HG03025 (cell line): ENCODE results near the gene PKNOX2.
A peak's percentile ranks its signal among the peaks of the same experiment; 100 is the strongest.

Experiments
- ATAC-seq: cut with Tn5 transposase; IDR thresholded peaks from one replicate; pipeline ENCODE4 v1.9.1; 2021; ENCODE audit warnings: mild to moderate bottlenecking, moderate library complexity; ENCODE audit not compliant: unreplicated experiment, low FRiP score

Gene PKNOX2, protein sequence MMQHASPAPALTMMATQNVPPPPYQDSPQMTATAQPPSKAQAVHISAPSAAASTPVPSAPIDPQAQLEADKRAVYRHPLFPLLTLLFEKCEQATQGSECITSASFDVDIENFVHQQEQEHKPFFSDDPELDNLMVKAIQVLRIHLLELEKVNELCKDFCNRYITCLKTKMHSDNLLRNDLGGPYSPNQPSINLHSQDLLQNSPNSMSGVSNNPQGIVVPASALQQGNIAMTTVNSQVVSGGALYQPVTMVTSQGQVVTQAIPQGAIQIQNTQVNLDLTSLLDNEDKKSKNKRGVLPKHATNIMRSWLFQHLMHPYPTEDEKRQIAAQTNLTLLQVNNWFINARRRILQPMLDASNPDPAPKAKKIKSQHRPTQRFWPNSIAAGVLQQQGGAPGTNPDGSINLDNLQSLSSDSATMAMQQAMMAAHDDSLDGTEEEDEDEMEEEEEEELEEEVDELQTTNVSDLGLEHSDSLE

DNA sequence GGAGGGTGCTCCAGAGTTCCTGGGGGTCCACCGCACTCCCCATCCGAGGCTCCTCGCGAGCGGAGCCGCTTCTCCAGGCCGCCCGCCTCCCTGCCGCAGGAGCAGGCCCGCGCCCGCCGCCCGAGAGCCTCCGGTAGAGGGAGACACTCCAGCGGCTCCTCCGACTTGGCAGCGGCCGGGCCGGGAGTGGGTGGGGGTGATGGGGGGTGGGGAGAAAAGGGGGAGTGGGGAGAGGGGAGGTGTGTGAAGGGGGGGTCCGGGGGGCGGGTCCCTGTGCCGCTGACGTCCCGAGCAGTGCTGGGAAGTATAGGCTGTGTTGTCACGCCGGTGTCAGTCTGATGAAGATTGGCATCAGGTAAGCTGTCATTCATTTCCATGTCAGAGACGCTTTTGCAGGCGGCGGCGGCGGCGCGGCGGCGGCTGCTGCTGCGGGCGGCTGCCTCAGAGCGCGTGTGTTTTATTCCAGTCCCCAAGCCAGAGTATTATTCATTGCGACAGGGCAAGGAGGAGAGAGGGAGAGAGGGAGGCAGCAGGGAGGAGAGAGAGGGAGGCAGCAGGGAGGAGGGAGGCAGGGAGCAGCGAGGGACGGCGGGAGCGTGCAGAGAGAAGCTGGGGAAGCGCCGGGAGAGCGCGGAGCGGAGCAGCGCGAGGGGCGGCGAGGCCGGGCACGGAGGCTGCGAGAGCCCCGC is at the start of gene PKNOX2:
Gene PKNOX2 (plus strand): TSS at position 330 of the 689 bp plus-strand sequence. CDS start 186,555 bp downstream, outside the sequence.
- no peak for ATAC-seq

DNA sequence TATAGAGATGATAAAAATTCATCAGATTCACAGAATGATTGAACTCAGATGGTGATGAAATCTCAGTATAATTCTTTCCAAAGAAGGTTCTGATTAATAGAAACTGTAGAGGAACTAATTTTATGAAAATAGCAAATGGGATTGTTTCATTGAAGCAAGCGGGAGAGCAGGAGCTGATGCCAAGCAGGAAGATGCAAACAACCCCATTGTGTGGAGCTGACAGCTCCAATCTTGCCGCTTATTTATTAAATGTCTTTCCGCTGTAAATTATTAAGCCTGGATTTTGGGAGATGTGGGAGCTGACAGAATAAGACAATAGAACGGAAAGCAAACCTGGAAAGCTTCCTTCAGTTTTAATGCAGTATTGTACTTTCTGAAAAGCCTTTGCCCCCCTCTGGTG is 47.1 kb upstream of the PKNOX2 start:
- no peak for ATAC-seq

DNA sequence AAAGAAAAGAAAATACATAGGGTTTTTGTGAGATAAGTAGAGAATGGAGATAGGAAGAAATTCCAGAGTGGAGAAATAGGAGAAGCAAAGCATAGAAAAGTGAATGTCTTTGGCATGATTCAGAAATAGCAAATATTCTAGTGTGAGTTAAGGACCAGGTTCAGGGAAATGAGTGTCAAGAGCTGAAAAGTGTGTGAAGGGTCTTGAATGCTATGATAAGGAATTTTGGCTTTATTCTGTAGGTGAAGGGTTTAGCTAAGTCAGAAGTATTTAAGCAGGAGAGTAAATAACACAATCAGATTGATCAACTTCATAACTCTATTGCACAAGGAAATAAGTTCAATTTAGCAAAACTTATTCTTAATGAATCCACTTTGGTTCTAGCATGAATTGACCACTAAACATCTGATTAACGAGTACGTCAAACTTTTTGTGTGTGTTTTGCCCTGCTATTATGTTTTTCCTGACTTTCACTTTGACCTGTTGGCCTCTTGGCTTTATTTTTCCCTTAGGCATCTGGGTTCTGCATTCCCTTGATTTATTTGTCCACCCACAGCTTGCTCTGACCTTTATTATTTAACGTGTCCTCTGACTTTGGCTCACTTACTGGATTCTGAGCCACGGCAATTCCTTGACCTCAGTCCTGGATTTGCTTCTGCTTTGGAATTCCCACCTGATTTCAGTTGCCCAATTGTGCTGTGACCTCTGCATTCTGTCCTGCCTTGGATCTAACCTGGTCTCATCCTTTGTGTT is 41.2 kb upstream of the PKNOX2 start:
- no peak for ATAC-seq

GRCh38 chr11:125123947-125124617 is 40.5 kb upstream of the PKNOX2 start:
- peak; percentile 72 for ATAC-seq

DNA sequence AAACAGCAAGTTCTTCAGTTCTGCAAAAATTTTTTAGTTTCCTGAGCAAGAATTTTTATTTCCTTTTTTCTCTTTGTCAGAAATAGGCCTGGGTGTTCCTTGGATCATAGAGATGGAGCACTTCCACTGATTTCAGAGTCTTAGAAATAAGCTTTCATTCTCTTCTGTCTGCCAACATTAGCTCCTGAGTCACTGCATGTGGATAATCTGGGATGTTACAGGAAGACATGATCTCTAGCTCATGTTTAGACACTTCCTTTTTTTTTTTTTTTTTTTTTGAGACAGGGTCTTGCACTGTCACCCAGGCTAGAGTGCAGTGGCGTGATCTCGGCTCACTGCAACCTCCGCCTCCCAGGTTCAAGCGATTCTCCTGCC is 39.9 kb upstream of the PKNOX2 start:
- no peak for ATAC-seq

- no peak for ATAC-seq
Measured at GRCh38 chr11:125128450-125128849, 36.1 kb upstream of the PKNOX2 start.

GRCh38 chr11:125129316-125129993 is 35.1 kb upstream of the PKNOX2 start:
- no peak for ATAC-seq

DNA sequence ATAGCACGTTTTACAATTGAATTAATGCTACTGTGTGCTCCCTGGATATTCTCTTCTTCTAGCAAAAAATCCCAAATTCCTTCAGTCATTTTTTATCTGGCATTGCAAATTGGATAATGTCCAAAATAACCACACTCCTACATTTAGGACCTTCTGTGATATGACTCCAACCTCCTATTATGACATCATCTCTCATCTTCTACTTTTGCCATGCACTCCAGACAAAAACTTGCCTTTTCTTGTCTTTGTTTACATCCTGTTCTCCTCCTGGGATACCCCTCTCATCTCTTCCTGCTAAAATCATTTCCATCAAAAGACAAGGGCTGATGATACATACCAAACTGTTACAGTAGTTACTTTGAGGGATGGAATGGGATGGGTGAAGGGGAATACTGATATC is 32.5 kb upstream of the PKNOX2 start:
- no peak for ATAC-seq

DNA sequence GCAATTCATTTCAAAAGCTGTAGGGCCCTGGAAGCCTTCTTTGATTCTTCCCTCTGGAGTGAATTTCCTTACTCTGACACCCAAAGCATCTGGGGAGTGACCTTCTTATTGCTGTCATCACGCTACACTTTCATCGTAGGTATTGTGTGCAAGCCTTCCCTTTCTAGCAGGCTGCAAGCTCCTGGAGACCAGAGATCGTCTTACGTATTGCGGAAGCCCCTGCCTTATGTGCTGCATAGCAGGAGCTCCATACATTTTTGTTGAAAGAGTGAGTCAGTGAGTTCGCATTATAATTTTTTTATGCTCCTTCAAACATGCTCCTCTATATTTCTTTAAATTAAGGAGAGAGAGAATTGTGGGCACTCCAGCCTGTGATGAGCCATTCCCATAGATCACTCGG is 32.0 kb upstream of the PKNOX2 start:
- ATAC-seq, result no peak

- ATAC-seq, result no peak
Measured at GRCh38 chr11:125136001-125136400, 28.6 kb upstream of the PKNOX2 start.

DNA sequence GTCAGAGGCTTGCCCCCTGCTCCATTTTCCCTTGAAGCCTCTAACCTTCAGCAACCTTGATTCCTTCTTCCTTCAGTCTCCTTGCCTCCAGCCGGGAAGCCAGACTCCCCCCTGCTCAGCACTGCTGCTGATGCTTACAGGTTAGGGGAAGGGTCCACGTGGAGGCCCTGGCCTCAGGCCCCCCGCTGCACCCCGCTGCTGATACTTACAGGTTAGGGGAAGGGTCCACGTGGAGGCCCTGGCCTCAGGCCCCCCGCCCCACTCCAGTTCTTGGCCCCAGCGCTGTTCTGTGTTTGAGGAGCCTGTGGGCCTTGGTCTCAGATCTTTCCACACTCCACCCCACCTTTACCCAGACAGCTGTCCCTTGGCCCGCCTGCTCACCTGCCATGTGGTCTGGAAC is 25.6 kb upstream of the PKNOX2 start:
- ATAC-seq, result no peak

DNA sequence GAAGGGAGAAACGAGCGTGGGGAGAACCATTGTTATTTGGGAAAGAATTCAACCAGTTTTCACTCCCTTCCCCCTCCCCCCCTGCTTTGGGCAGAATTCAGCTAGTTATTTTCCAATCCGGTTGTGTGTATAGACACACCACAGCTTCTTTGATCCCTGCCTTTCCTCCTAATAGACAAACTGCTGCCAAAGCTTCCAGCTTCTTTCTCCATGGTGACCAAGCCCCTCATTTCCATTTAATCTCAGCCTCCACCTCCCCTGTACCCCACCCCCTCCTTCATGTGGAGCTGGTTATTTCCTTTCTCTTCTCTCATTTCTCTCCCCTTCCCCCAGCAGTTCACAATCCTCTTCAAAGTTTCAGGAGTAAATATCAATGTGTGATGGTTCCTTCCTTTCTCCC is 24.8 kb upstream of the PKNOX2 start:
- ATAC-seq, result no peak

- no peak for ATAC-seq
Measured at GRCh38 chr11:125140233-125140632, 24.3 kb upstream of the PKNOX2 start.

GRCh38 chr11:125141178-125141577 is 23.4 kb upstream of the PKNOX2 start:
- no peak for ATAC-seq

- ATAC-seq, result no peak
Measured at GRCh38 chr11:125141686-125142535, 22.6 kb upstream of the PKNOX2 start.

GRCh38 chr11:125146232-125146631 is 18.3 kb upstream of the PKNOX2 start:
- no peak for ATAC-seq

- no peak for ATAC-seq
Measured at GRCh38 chr11:125147280-125147679, 17.3 kb upstream of the PKNOX2 start.

DNA sequence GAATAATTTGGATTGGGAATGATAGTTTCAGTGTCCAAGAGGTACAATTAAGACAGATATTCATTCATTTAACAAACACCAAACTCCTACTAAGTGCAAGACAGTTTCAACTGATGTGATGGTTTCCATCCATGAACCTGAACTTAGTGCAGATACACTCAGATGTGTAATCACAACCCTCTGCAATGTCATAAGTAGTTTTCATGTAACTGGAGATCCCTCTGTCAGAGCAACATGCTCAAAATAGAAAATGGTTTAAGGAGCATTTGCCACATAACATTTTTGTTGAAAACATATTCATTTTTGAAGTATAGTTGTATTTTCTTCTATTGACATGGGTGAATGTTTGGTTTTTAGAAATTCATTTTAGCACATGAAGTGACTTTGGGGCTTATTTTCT is 16.5 kb upstream of the PKNOX2 start:
- ATAC-seq, result no peak

- ATAC-seq, result no peak
Measured at GRCh38 chr11:125148743-125149142, 15.8 kb upstream of the PKNOX2 start.
